Neural cell (in vitro differentiated cells): ENCODE results near the gene RETSAT.

ENCODE experiments used
- EP300 ChIP-seq: fragments of 450-650 bp; conservative IDR thresholded peaks from 2 replicates; pipeline ENCODE4 v1.6.1; 2014; ENCODE audit warnings: antibody characterized with exemption, mild to moderate bottlenecking, moderate library complexity; ENCODE audit not compliant: poor library complexity, severe bottlenecking
- EZH2 ChIP-seq: fragments of 200-600, 300-800 bp; shearing (Covaris generic), sonication (generic); IDR thresholded peaks from 2 replicates; pipeline ENCODE4 v1.6.1; 2014; ENCODE audit warnings: antibody characterized with exemption, low read length, borderline replicate concordance, mild to moderate bottlenecking; ENCODE audit not compliant: insufficient read depth, poor library complexity, severe bottlenecking
- POLR2AphosphoS5 ChIP-seq: IDR thresholded peaks from 2 replicates; pipeline ENCODE4 v1.6.1; 2012
- RAD21 ChIP-seq: fragments of 450-650 bp; conservative IDR thresholded peaks from 2 replicates; pipeline ENCODE4 v1.6.1; 2014; ENCODE audit warnings: antibody characterized with exemption, mild to moderate bottlenecking, moderate library complexity
- SMC3 ChIP-seq: fragments of 450-650 bp; conservative IDR thresholded peaks from 2 replicates; pipeline ENCODE4 v1.6.1; 2014; ENCODE audit warnings: antibody characterized with exemption, mild to moderate bottlenecking, moderate library complexity; ENCODE audit not compliant: poor library complexity
- TAF1 ChIP-seq: IDR thresholded peaks from 2 replicates; pipeline ENCODE4 v1.6.1; 2012; ENCODE audit warnings: low read depth
- TF ChIP-seq, protein P1 (sequence below): fragments of 450-650 bp; IDR thresholded peaks from 2 replicates; pipeline ENCODE4 v1.5.1; 2014; ENCODE audit warnings: antibody characterized with exemption, mild to moderate bottlenecking, moderate library complexity; ENCODE audit not compliant: poor library complexity, severe bottlenecking
- TF ChIP-seq, protein P2 (sequence below): IDR thresholded peaks from 2 replicates; pipeline ENCODE4 v1.6.1; 2012; ENCODE audit warnings: borderline replicate concordance

DNA sequence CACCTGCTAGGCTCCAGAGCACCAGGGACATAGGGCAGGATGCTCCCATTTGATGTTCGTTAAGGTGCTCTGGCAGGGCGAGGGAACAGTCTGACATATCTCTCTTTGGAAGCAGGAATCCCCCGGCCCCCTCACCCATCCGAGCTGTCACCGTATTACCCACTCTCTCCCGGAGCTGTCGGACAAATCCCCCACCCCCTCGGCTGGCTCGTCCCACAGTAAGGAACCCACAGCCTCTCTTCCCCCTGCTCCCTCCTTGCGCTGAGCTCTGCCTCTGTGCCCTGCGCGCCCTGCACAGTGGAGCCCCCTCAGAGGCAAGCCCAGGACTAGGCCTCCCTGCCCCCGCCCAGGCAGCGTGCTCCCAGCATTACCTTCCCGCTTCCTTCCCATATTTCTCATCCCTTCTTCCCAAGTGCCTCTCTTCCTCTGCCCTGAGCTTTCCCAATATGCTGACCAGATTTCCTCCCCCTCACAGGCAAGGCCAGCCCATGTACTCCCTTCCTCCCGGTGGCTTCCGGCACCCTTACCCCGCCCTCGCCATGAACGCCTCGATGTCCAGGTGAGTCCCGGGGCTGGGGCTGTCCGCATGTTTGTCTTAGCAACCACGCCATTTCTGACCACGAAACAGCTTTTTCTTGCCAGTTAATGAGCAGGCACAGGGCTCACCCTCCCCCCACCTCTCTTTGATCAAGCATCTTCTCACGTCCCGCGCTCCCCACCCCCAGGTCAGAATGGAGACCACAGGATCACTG is 50.4 kb downstream of the RETSAT start:
- TF ChIP-seq, protein P1, sequence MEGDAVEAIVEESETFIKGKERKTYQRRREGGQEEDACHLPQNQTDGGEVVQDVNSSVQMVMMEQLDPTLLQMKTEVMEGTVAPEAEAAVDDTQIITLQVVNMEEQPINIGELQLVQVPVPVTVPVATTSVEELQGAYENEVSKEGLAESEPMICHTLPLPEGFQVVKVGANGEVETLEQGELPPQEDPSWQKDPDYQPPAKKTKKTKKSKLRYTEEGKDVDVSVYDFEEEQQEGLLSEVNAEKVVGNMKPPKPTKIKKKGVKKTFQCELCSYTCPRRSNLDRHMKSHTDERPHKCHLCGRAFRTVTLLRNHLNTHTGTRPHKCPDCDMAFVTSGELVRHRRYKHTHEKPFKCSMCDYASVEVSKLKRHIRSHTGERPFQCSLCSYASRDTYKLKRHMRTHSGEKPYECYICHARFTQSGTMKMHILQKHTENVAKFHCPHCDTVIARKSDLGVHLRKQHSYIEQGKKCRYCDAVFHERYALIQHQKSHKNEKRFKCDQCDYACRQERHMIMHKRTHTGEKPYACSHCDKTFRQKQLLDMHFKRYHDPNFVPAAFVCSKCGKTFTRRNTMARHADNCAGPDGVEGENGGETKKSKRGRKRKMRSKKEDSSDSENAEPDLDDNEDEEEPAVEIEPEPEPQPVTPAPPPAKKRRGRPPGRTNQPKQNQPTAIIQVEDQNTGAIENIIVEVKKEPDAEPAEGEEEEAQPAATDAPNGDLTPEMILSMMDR, result no peak
- no peak for TF ChIP-seq POLR2AphosphoS5
- TF ChIP-seq EP300, result no peak
- no peak for TF ChIP-seq EZH2
- TF ChIP-seq, protein P2, sequence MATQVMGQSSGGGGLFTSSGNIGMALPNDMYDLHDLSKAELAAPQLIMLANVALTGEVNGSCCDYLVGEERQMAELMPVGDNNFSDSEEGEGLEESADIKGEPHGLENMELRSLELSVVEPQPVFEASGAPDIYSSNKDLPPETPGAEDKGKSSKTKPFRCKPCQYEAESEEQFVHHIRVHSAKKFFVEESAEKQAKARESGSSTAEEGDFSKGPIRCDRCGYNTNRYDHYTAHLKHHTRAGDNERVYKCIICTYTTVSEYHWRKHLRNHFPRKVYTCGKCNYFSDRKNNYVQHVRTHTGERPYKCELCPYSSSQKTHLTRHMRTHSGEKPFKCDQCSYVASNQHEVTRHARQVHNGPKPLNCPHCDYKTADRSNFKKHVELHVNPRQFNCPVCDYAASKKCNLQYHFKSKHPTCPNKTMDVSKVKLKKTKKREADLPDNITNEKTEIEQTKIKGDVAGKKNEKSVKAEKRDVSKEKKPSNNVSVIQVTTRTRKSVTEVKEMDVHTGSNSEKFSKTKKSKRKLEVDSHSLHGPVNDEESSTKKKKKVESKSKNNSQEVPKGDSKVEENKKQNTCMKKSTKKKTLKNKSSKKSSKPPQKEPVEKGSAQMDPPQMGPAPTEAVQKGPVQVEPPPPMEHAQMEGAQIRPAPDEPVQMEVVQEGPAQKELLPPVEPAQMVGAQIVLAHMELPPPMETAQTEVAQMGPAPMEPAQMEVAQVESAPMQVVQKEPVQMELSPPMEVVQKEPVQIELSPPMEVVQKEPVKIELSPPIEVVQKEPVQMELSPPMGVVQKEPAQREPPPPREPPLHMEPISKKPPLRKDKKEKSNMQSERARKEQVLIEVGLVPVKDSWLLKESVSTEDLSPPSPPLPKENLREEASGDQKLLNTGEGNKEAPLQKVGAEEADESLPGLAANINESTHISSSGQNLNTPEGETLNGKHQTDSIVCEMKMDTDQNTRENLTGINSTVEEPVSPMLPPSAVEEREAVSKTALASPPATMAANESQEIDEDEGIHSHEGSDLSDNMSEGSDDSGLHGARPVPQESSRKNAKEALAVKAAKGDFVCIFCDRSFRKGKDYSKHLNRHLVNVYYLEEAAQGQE, result no peak
- no peak for TF ChIP-seq RAD21
- no peak for TF ChIP-seq TAF1
- no peak for TF ChIP-seq SMC3
